GM10266 (cell line): Measurements from ENCODE around the gene PRPF6.

Source experiments
- DNase-seq: peaks from one replicate; pipeline ENCODE4 v3.0.0; 2012; ENCODE audit errors: extremely low spot score
- TF ChIP-seq, protein P1 (sequence below): IDR thresholded peaks from 2 replicates; pipeline ENCODE4 v1.5.1; 2012; ENCODE audit warnings: mild to moderate bottlenecking, low read depth; ENCODE audit not compliant: control insufficient read depth, insufficient read depth; ENCODE audit errors: missing control alignments

The PRPF6 gene

DNA sequence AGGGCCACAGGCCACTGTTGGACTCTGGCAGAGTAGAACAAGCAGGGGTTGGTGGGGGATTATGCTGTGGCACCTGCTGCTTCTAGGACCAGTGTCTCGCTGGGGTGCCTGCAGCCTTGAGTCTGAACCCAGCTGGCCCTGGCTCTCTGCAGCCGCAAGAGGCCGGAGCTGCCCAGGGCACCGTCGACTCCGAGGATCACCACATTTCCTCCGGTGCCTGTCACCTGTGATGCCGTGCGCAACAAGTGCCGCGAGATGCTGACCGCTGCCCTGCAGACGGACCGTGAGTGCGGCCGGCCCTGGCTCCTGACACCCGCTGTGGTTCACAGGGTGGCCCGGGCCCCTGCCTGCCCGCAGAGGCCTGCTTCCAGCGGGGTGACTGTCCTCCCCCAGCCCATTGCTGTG is 88.3 kb downstream of the PRPF6 start:
- no peak for DNase-seq
- TF ChIP-seq, protein P1, sequence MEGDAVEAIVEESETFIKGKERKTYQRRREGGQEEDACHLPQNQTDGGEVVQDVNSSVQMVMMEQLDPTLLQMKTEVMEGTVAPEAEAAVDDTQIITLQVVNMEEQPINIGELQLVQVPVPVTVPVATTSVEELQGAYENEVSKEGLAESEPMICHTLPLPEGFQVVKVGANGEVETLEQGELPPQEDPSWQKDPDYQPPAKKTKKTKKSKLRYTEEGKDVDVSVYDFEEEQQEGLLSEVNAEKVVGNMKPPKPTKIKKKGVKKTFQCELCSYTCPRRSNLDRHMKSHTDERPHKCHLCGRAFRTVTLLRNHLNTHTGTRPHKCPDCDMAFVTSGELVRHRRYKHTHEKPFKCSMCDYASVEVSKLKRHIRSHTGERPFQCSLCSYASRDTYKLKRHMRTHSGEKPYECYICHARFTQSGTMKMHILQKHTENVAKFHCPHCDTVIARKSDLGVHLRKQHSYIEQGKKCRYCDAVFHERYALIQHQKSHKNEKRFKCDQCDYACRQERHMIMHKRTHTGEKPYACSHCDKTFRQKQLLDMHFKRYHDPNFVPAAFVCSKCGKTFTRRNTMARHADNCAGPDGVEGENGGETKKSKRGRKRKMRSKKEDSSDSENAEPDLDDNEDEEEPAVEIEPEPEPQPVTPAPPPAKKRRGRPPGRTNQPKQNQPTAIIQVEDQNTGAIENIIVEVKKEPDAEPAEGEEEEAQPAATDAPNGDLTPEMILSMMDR = no peak

DNA sequence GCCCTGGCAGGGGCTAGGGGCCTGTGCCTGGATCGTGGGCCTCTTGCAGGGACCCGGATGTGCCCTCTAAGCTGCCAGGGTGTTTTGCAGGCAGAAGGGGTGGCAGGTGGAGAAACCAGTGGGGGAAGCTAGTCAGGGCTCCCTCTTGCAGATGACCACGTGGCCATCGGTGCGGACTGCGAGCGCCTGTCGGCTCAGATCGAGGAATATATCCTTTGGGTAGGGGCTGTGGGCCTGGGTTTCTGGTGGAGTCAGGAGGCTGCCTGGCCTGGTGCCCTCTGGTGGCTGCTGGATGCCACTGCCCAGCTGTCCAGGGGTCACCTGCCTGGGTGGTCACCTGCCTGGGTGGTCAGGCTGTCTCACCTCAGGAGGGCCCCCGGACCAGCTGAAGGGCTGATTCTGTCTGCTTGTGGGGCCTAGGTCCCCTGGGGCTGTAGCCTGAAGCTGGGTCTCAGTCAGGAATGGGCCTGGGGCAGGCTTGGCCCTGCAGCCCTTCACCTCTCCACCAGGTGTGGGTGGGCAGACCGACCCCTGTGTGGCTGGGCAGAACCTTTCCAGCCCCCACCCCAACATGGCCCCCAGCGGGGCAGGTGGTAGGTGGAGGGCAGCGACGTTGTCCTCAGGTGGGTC is 88.8 kb downstream of the PRPF6 start:
- peak; percentile 68 for DNase-seq
- TF ChIP-seq, protein P1 = peak; percentile 70

DNA sequence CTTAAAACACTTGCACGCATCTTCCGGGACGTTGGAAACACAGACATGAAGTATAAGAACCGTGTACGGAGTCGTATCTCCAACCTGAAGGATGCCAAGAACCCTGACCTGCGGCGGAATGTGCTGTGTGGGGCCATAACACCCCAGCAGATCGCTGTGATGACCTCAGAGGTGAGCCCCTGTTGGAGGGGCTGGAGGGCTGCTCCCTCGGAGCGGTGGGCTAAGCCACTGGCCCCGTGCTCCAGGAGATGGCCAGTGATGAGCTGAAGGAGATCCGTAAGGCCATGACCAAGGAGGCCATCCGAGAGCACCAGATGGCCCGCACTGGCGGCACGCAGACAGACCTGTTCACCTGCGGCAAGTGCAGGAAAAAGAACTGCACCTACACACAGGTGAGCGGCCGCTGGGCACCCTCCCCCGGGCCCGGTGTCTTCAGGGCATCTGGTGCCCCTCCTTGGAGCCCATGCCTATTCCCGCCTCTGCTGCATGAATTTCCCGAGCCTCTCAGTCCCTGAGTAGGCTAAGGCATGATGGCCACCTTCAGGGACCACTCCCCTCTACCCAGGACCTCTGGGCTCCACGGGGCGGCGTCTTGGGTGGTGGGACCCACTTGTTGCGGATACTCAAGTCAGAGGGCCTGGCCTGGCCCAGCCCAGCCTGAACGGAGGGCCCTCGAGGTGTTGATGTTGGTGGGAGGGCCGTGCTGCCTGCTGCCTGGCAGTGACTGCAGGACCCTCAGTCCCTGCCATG is 89.5 kb downstream of the PRPF6 start:
- DNase-seq = no peak
- TF ChIP-seq, protein P1 = no peak

DNA sequence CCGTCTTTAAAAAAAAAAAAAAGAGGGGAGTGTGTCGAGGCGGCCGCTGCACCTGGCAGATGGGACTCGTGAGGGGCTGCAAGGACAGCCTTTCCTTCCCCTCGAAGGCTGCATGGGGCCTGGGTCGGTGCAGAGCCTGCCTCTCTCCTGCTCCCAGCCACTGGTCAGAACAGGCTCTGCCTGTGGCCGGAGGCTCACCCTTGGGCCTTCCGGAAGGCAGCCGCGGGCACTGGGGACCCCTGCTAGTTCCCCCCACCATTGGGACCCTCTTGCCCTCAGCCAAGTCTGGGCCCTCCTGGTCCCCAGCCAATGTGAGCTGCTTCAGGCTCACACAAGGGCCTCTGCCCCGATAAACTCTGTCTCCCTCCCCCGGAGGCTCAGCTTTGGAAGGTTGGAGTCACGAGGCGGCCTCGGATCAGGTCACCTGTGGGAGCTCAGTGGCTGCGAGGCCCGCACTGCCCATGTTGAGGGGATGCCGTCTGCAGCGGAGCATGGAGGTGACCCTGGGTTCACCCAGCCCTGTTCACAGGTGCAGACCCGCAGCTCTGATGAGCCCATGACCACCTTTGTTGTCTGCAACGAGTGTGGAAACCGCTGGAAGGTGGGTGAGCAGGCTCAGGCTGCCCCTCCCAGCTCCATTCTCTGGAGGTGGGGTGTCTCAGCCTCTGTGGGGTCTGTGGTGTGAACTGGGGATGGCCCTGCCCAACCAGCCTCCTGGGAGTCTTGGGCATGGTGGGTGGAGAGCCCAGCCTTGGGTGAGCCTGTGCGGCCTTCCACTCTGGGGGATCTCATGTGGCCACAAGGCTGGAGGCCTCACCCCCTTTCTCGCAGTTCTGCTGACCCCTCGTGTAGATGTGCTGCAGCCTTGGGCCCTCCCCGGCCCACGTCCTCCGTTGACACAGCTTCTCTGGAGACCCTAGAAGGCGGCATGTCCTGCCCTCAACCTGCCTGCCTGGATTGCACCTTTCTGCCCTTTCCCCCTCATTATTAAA is 90.7 kb downstream of the PRPF6 start:
- TF ChIP-seq, protein P1 = no peak
- DNase-seq = no peak

DNA sequence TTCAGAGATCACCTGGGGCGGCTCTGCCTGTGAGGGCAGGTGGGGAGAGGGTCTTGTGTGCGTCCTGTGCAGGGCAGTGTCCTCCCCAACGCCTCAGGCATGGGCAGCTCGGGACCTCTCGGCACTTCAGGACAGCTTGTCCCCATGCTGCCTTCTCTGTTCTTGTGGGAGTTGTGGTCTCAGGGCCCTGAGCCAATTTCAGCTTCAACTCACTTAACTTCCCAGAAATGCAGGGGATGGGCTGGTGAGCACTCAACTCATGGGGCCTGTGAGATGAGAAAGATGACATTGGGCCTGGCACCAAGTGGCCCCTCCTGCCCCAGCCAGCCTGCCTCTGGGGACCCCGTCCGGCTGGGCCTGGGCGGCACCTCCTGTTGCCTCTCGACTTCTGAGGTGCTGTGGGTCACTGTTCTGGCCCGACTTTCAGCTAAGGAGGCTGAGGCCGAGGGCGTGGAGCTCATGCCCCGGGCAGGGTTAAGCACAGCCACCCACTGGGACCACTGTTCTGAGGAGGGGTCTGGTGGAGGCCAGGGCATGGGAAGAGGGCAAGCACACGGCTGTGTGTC is 91.6 kb downstream of the PRPF6 start:
- no peak for DNase-seq
- TF ChIP-seq, protein P1 = no peak

DNA sequence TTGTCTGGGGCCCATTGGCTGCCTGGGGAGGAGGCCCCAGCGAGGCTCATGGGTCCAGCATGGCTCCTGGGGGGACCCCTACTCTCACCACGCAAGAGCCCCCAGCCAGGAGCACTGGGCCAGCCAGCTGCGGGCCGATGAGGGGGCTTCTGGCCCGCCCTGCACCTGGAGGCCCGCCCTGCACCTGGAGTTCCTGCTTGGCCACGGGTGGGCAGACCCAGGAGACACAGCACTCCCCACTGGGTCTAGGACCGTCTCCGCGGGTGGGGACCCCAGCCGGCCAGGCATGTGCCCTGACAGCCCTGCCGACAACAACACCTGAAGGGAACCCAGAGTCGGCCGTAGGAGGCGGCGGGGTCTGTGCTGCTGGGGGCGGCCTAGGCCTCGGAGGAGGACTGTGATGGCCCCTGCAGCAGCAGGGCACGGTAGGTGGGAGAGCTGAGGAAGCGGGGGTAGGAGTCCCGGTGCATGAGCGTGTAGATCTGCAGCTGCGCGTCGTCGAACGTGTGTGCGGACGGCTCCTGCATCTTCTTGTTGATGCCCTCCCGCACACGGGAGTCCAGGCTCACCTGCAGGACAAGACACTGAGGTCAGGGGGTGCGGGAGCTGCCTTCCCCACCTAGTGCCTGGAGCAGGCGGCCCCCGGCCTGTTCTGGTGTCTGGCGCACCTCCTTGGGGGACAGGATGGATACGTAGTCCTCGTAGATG is 92.7 kb downstream of the PRPF6 start:
- DNase-seq = no peak

More for the DNA sequence above, 92.7 kb downstream of the PRPF6 start:
- TF ChIP-seq, protein P1 = no peak
